Heart right ventricle (tissue), 16 donors: Measurements from ENCODE around the gene GLMN. TPM values are rescaled to one million over a fixed set of nuclear protein-coding genes. Genes with fewer than 3 reads are reported as not detected.

Source experiments
- ATAC-seq, 8 donors: fragments of 200-7000 bp; cut with Tn5 transposase; one replicate each; pipeline ENCODE4 v1.9.1; 2020; ENCODE audit warnings: mild to moderate bottlenecking in 8 of 8, moderate library complexity in 8 of 8, moderate number of reproducible peaks in 1 of 8
- DNase-seq, 2 donors: peaks; one replicate each; pipeline ENCODE4 v3.0.0-alpha.2; 2020
- H3K27ac ChIP-seq, 10 donors: fragments of 200-600 bp; sonication (generic) in 2 of 10; one replicate each; pipeline versions ENCODE4 v1.5.0 to v1.8.0; 2020 to 2022; ENCODE audit warnings: mild to moderate bottlenecking in 3 of 10
- H3K27me3 ChIP-seq, 7 donors: fragments of 200-600 bp; one replicate each; pipeline ENCODE4 v1.8.0; 2021 to 2022; ENCODE audit warnings: mild to moderate bottlenecking in 2 of 7
- H3K36me3 ChIP-seq, 9 donors: fragments of 200-600 bp; sonication (generic) in 1 of 9; one replicate each; pipeline versions ENCODE4 v1.5.0 to v1.8.0; 2020 to 2022; ENCODE audit warnings: mild to moderate bottlenecking in 2 of 9
- H3K4me1 ChIP-seq, 9 donors: fragments of 200-600 bp; sonication (generic) in 1 of 9; one replicate each; pipeline versions ENCODE4 v1.5.0 to v1.8.0; 2020 to 2022; ENCODE audit warnings: mild to moderate bottlenecking in 4 of 9
- H3K4me3 ChIP-seq, 10 donors: fragments of 200-600 bp; sonication (generic) in 2 of 10; one replicate each; pipeline versions ENCODE4 v1.5.0 to v1.8.0; 2020 to 2022; ENCODE audit warnings: mild to moderate bottlenecking in 7 of 10, moderate library complexity in 2 of 10
- H3K9me3 ChIP-seq, 11 donors: fragments of 200-600 bp in 10 of 11; sonication (generic) in 2 of 11; one replicate each; pipeline versions ENCODE4 v1.5.0 to v1.8.0; 2013 to 2022; ENCODE audit warnings: mild to moderate bottlenecking in 2 of 11, control low read depth in 1 of 11, moderate library complexity in 1 of 11
- WGBS, 2 donors: extraction: QIAGEN DNeasy Blood & Tissue Kit; methylation state at CpG; one replicate each; pipeline ENCODE4 v1.1.7; 2013; ENCODE audit warnings: inconsistent platforms in 1 of 2; 5-methylcytosine and 5-hydroxymethylcytosine counted together
- intact Hi-C, 10 donors: fragments of 100-400 bp; cut with DNase I; formaldehyde crosslinking; loops; one replicate each; pipeline versions ENCODE4 v1.11.1 to v1.14.2; 2022
- polyA plus RNA-seq, 2 donors: library from polyadenylated mRNA; stranded (reverse); fragments of 200-250 nt; gene quantifications; one replicate each; pipeline ENCODE4 v1.2.3, GENCODE V29; 2013
- total RNA-seq, 10 donors: library from RNA; stranded (reverse); fragmentation: NEBNext Ultra II Directional in 3 of 10; extraction: Animal tissue kit (Norgen Biotek cat#: 25700) in 3 of 10; gene quantifications; one replicate each; pipeline versions ENCODE4 v1.2.1 to v1.2.4, GENCODE V29; 2021 to 2023
- TF ChIP-seq, protein P1 (sequence below), 9 donors: fragments of 200-600 bp; sonication (generic) in 2 of 9; IDR thresholded peaks; one replicate each; pipeline versions ENCODE4 v1.5.0 to v1.8.0; 2021 to 2022; ENCODE audit warnings: antibody characterized with exemption in 9 of 9, mild to moderate bottlenecking in 5 of 9, moderate library complexity in 1 of 9
- donor health status: Arrhythmogenic right ventricular cardiomyopathy.
- donor health status: ischemic (EF 13 %, LVEDD 7.1; RV severe dilation, severe dysfunction).
- donor health status: healthy with polysubstance abuse.
- donor health status: DM: no; HTN: yes; CAD: no.
- donor health status: DM: no; HTN: no; CAD: no.
- donor health status: ischemic (EF 25% LVEDD 6.9; RV normal size, moderate dysfunction).
- donor health status: ischemic (EF 25% LVEDD 5.7; RV mildly dilated, moderate dysfunction).
- donor health status: healthy.
- donor health status: DM: yes; HTN: yes; CAD: no.
- donor health status: Ischemic cardiomyopathy.
- donor health status: ischemic (EF 35%, LVEDD 5.7; RV mildly dilated, moderate dysfunction).
- donor health status: nonischemic (EF 11% LVEDD 7.7; RV severe dilation, severe dysfunction).
- donor health status: DM: yes; HTN: yes; CAD: no.
- donor health status: PGD.
- donor health status: ischemic (EF 29% LVEDD 5.4; RV normal size, mild dysfunction).
- donor health status: nonischemic (EF 23%, LVEDD 6.1; RV moderate dilation, normal function).

The GLMN gene
- total and polyA plus RNA-seq, 12 donors, result 4.4 to 33.0 (median 6.0) TPM

GRCh38 chr1:92211166-92211565 lies 87.6 kb downstream of the GLMN start:
- Histone ChIP-seq H3K4me3 (no peak overlapping the region), H3K27me3 (no peaks in the 10 kb centered on the region), H3K36me3 (no peaks in the 10 kb centered on the region), H3K4me1 (no peaks in the 10 kb centered on the region), H3K9me3 (peaks cover 0 to 14% (median 4%) of the 10 kb centered on the region in 11 donors), H3K27ac (no peak overlapping the region)
- ATAC-seq (no peak), DNase-seq (no peak)
- TF ChIP-seq, protein P1, sequence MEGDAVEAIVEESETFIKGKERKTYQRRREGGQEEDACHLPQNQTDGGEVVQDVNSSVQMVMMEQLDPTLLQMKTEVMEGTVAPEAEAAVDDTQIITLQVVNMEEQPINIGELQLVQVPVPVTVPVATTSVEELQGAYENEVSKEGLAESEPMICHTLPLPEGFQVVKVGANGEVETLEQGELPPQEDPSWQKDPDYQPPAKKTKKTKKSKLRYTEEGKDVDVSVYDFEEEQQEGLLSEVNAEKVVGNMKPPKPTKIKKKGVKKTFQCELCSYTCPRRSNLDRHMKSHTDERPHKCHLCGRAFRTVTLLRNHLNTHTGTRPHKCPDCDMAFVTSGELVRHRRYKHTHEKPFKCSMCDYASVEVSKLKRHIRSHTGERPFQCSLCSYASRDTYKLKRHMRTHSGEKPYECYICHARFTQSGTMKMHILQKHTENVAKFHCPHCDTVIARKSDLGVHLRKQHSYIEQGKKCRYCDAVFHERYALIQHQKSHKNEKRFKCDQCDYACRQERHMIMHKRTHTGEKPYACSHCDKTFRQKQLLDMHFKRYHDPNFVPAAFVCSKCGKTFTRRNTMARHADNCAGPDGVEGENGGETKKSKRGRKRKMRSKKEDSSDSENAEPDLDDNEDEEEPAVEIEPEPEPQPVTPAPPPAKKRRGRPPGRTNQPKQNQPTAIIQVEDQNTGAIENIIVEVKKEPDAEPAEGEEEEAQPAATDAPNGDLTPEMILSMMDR (IDR thresholded peaks at IDR 0.05), result no peak
- 85 to 91% methylated on average over 2 of the region's 2 CpGs for WGBS, 2 donors
- intact Hi-C loops, result no loop called here

- Histone ChIP-seq H3K4me1 (no peaks in the 10 kb centered on the region), H3K4me3 (no peak overlapping the region), H3K27ac (no peak overlapping the region), H3K27me3 (no peaks in the 10 kb centered on the region), H3K9me3 (peaks cover 0 to 16% (median 4%) of the 10 kb centered on the region in 11 donors), H3K36me3 (no peaks in the 10 kb centered on the region)
- 61 to 69% methylated on average over 2 of the region's 2 CpGs for WGBS, 2 donors
- no peak for ATAC-seq
- intact Hi-C loops, result no loop called here
- TF ChIP-seq, protein P1 (IDR thresholded peaks at IDR 0.05), result no peak
- DNase-seq, result no peak
Observed at GRCh38 chr1:92210701-92211100, 88.1 kb downstream of the GLMN start.

DNA sequence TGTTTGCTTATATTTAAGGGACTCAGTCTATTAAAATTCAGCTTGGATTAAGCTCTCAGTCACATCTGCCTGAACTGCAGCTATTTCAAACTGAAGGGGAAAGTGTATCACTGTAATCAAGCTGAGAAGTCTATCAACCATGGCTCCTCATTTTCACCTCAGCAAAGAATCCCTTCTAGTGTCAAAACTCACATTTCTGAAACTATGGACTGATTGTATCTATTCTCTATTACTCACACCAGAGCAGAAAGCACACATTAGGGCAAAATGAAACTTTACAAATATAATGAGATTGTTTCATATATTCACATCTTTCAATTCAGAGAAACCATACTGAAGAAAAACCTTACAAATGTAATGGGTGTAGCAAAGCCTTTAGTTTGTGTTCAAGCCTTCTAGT lies 95.7 kb downstream of the GLMN start:
- TF ChIP-seq, protein P1 (IDR thresholded peaks at IDR 0.05), result no peak
- Histone ChIP-seq H3K4me3 (no peak overlapping the region), H3K9me3 (peaks cover 0 to 16% (median 4%) of the 10 kb centered on the region in 11 donors), H3K4me1 (no peaks in the 10 kb centered on the region), H3K36me3 (no peaks in the 10 kb centered on the region), H3K27me3 (no peaks in the 10 kb centered on the region), H3K27ac (no peak overlapping the region)
- ATAC-seq, result no peak
- no peak for DNase-seq
- intact Hi-C loops, result no loop called here

GRCh38 chr1:92201973-92202372 lies 96.8 kb downstream of the GLMN start:
- 77 to 83% methylated on average over 5 of the region's 5 CpGs for WGBS, 2 donors
- ATAC-seq, result no peak

More at GRCh38 chr1:92201973-92202372, 96.8 kb downstream of the GLMN start:
- no peak for DNase-seq
- no peak overlapping the region for H3K4me3 ChIP-seq
- intact Hi-C loops, result no loop called here
- TF ChIP-seq, protein P1 (IDR thresholded peaks at IDR 0.05), result no peak
- no peaks in the 10 kb centered on the region for H3K36me3 ChIP-seq
- H3K27ac ChIP-seq, result no peak overlapping the region
- H3K9me3 ChIP-seq, result peaks cover 0 to 12% (median 4%) of the 10 kb centered on the region in 11 donors
- H3K4me1 ChIP-seq, result no peaks in the 10 kb centered on the region
- H3K27me3 ChIP-seq, result no peaks in the 10 kb centered on the region

Other genes with a start within 250 kb of the GLMN start
- gene SETSIP, start 223.6 kb downstream of the GLMN start, total RNA-seq, result not detected
- not detected for gene SETSIP, start 223.6 kb downstream of the GLMN start, polyA plus RNA-seq
- 1 to 10 TPM; 2.9 to 6.1 (median 4.4) TPM for gene BTBD8, start 218.6 kb downstream of the GLMN start, total RNA-seq
- gene BTBD8, start 218.6 kb downstream of the GLMN start, polyA plus RNA-seq, result 1 to 10 TPM in 1 of 2 donors, under 1 TPM in 1; 0.30 to 2.0 TPM
- gene C1orf146, start 81.1 kb downstream of the GLMN start, total RNA-seq, result not detected
- gene C1orf146, start 81.1 kb downstream of the GLMN start, polyA plus RNA-seq, result not detected
- gene RPAP2, start 72 bp upstream of the GLMN start, total RNA-seq, result 10 to 100 TPM; 18.9 to 27.5 (median 24.5) TPM
- gene RPAP2, start 72 bp upstream of the GLMN start, polyA plus RNA-seq, result 1 to 10 TPM; 7.0 to 9.1 TPM
- gene GFI1, start 187.9 kb upstream of the GLMN start, total RNA-seq, result 1 to 10 TPM in 1 of 10 donors, under 1 TPM in 6, not detected in 3; 0.10 to 1.3 (median 0.18) TPM
- gene GFI1, start 187.9 kb upstream of the GLMN start, polyA plus RNA-seq, result under 1 TPM; 0.09 to 0.15 TPM